Thymus (tissue), 11 donors: ENCODE data around the gene TXN. TPM values are rescaled to one million over a fixed set of nuclear protein-coding genes. Genes with fewer than 3 reads are reported as not detected.

ENCODE experiments used
- DNase-seq, 9 donors: peaks; one replicate each; pipeline ENCODE4 v3.0.0-alpha.2; 2013; ENCODE audit warnings: low spot score in 9 of 9, low read depth in 6 of 9, missing footprints in 1 of 9
- H3K27ac ChIP-seq, 2 donors: one replicate each; pipeline ENCODE4 v1.5.1; 2013; ENCODE audit warnings: control low read depth in 1 of 2, low read depth in 1 of 2, low read length in 1 of 2, mild to moderate bottlenecking in 1 of 2, moderate library complexity in 1 of 2
- H3K27me3 ChIP-seq, 2 donors: one replicate each; pipeline ENCODE4 v1.5.1; 2013; ENCODE audit warnings: low read length in 1 of 2; ENCODE audit not compliant: control insufficient read depth in 2 of 2, insufficient read depth in 1 of 2
- H3K36me3 ChIP-seq, 2 donors: one replicate each; pipeline ENCODE4 v1.5.1; 2013; ENCODE audit warnings: low read length in 1 of 2, mild to moderate bottlenecking in 1 of 2, moderate library complexity in 1 of 2; ENCODE audit not compliant: control insufficient read depth in 2 of 2, insufficient read depth in 2 of 2
- H3K4me1 ChIP-seq, 2 donors: one replicate each; pipeline ENCODE4 v1.5.1; 2013; ENCODE audit warnings: low read length in 2 of 2; ENCODE audit not compliant: control insufficient read depth in 2 of 2, insufficient read depth in 2 of 2
- H3K4me3 ChIP-seq, 2 donors: one replicate each; pipeline ENCODE4 v1.5.1; 2013; ENCODE audit warnings: low read length in 2 of 2, control low read depth in 1 of 2, mild to moderate bottlenecking in 1 of 2
- H3K9me3 ChIP-seq, 2 donors: one replicate each; pipeline ENCODE4 v1.5.1; 2013; ENCODE audit warnings: low read length in 1 of 2, mild to moderate bottlenecking in 1 of 2; ENCODE audit not compliant: control insufficient read depth in 2 of 2, insufficient read depth in 1 of 2
- whole genome bisulfite sequencing: extraction: QIAGEN DNeasy Blood & Tissue Kit; methylation state at CpG from one replicate; pipeline ENCODE4 v1.1.7; 2013; 5-methylcytosine and 5-hydroxymethylcytosine counted together
- polyA plus RNA-seq: library from polyadenylated mRNA; stranded (reverse); fragments of 200-250 nt; gene quantifications from one replicate; pipeline ENCODE4 v1.2.3, GENCODE V29; 2013
- total RNA-seq: library from RNA; stranded (reverse); fragments of 120-200 nt; gene quantifications from one replicate; pipeline ENCODE4 v1.2.4, GENCODE V29; 2013
- donor health status: healthy.

The TXN gene
- total and polyA plus RNA-seq, 2 donors = 320 to 448 TPM

DNA sequence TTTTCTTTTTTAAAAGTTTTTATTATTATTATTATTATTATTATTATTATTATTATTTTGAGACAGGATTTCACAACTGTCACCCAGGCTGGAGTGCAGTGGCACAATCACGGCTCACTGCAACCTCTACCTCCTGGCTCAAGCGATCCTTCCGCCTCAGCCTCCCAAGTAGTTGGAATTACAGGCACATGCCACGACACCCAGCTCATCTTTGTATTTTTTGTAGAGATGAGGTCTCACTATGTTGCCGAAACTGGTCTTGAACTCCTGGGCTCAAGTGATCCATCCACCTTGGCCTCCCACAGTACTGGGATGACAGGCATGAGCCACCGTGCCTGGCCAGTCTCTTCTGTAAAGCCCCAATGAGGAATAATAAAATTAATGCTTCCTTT lies 31.0 kb upstream of the TXN start:
- DNase-seq = no peak
- Histone ChIP-seq H3K27me3 (no peaks in the 10 kb centered on the region), H3K36me3 (no peaks in the 10 kb centered on the region), H3K4me1 (no peaks in the 10 kb centered on the region), H3K9me3 (no peaks in the 10 kb centered on the region), H3K27ac (no peak overlapping the region), H3K4me3 (no peak overlapping the region)
- 97% methylated on average over 6 of the region's 6 CpGs for WGBS

DNA sequence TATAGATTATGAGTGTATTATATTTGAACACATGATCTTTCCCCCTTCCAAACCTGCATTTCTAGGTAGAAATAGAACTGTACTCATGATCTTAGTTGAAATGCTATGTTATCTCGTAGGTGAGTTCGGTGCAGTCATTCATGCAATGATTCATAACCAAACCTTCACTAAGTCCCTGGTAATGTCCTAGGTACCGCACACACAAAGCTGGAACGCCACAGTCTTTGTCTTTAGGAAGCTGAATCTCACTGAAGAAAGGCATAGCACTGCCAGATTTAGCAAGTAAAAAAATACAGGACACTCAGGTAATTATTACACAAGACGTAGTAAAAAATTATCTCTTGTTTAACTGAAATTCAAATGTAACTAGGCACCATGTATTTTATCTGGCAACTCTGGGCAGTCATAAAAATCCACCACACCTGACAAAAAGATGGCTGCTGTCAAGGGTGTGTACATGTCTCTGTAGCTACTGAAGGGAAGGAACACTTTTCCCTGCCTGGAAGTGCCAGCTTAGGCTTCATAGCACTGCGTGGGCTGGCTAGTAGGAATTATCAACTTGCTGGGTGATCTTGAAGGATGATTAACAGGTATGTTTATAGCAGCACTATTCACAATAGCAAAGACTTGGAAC lies 28.0 kb upstream of the TXN start:
- Histone ChIP-seq H3K27me3 (no peaks in the 10 kb centered on the region), H3K4me1 (no peaks in the 10 kb centered on the region), H3K36me3 (no peaks in the 10 kb centered on the region), H3K27ac (no peak overlapping the region), H3K9me3 (no peaks in the 10 kb centered on the region), H3K4me3 (no peak overlapping the region)
- no peak for DNase-seq
- WGBS = 95% methylated on average over 6 of the region's 6 CpGs

DNA sequence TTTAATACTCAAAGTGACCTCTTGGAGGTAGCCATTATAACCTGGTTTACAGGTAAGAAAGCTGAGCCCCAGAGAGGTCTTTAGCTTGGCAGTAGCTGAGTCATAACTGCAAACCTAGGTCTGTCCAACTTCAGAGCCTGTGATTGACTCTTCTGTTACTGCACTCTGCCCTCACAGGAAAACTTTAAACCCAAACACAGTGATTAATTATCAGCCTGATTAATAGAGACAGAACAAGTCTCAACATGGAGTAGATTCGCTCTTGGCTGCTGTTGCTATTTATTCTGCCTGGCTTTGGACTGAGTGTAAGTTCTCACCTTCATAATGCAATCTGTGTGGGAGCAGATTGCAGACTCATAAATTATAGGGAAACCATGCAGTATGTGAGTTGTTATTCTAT lies 27.4 kb upstream of the TXN start:
- no peaks in the 10 kb centered on the region for H3K36me3 ChIP-seq
- no peak for DNase-seq
- no peak overlapping the region for H3K27ac ChIP-seq
- WGBS = 97% methylated on average over 1 of the region's 1 CpG
- H3K4me1 ChIP-seq = no peaks in the 10 kb centered on the region
- H3K9me3 ChIP-seq = no peaks in the 10 kb centered on the region
- H3K27me3 ChIP-seq = no peaks in the 10 kb centered on the region
- H3K4me3 ChIP-seq = no peak overlapping the region

DNA sequence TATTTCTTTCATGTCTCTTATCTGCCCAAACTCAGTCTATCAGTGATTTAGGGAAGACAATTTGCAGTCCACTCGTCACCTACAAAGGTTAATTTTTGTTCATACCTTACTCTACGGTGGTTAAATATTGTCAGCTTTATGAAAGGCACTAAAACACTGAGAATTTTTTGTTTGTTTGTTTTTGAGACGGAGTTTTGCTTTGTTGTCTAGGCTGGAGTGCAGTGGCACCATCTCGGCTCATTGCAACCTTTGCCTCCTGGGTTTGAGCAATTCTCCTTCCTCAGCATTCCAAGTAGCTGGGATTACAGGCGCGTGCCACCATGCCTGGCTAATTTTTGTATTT lies 26.4 kb upstream of the TXN start:
- Histone ChIP-seq H3K4me1 (no peaks in the 10 kb centered on the region), H3K4me3 (no peak overlapping the region), H3K27ac (no peak overlapping the region), H3K36me3 (no peaks in the 10 kb centered on the region), H3K9me3 (no peaks in the 10 kb centered on the region), H3K27me3 (no peaks in the 10 kb centered on the region)
- no peak for DNase-seq
- 90% methylated on average over 6 of the region's 6 CpGs for WGBS

DNA sequence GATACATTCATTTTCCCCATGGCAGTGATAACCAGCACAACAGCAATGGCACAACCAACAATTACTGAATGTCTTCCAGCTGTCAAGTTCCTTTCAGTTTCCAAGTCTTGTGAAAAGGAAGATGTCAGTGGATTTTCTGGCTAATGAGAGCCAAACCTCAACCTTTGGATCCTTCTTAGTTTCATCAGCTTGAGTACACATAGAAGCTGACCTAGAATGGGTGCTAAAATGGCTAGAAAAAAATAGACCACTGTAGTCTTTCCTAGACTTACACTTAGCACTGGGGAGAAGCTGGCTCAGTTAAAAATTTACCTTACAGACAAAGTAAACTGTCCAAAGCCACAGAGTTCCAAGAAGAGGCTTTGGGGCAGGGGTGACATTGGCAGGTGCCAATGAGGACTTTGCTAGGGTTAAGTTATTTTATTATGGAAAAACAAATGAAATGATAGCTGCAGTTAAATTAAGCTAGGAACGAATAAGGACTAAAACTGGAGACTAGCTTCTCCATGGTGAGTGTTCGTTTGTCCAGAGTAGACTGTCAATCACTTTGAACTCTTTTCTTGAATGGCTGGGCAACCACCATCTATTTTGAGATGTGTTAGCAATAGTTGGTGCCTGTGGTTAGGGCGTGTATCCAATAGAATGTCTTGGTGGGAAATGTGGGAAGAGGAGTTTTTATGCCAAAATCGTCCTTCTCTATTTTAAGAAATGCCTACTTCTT lies 25.9 kb upstream of the TXN start:
- Histone ChIP-seq H3K36me3 (no peaks in the 10 kb centered on the region), H3K27me3 (no peaks in the 10 kb centered on the region), H3K4me1 (no peaks in the 10 kb centered on the region), H3K27ac (no peak overlapping the region), H3K9me3 (no peaks in the 10 kb centered on the region), H3K4me3 (no peak overlapping the region)
- no peak for DNase-seq
- WGBS = 52% methylated on average over 4 of the region's 4 CpGs

DNA sequence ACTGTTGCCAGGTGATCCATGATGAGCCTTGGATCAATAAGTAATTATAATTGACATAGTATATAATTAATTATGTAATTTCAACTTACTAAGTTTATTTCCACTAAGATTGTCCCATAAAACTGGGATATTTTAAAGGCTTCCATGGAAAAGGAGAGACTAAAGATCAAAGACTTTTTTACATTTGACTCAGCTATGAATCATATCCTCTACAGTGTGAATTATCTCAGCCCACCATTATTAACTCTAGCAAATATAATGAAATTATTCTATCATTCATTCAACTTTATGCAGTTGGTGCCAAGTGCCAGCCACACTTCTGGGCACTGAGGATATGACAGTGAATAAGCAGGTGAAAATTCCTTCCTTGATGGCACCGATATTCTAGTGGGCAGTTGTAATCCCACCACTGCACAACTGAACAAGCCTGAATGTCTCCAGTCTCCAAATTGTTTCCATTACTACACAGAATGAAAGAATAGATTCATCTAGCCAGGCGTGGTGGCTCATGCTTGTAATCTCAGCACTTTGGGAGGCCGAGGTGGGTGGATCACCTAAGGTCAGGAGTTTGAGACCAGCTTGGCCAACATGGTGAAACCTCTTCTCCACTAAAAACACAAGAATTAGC lies 21.9 kb upstream of the TXN start:
- no peaks in the 10 kb centered on the region for H3K36me3 ChIP-seq
- no peak overlapping the region for H3K27ac ChIP-seq
- WGBS = 96% methylated on average over 3 of the region's 3 CpGs
- no peak overlapping the region for H3K4me3 ChIP-seq
- H3K4me1 ChIP-seq = no peaks in the 10 kb centered on the region
- H3K9me3 ChIP-seq = no peaks in the 10 kb centered on the region
- no peaks in the 10 kb centered on the region for H3K27me3 ChIP-seq
- DNase-seq = no peak

DNA sequence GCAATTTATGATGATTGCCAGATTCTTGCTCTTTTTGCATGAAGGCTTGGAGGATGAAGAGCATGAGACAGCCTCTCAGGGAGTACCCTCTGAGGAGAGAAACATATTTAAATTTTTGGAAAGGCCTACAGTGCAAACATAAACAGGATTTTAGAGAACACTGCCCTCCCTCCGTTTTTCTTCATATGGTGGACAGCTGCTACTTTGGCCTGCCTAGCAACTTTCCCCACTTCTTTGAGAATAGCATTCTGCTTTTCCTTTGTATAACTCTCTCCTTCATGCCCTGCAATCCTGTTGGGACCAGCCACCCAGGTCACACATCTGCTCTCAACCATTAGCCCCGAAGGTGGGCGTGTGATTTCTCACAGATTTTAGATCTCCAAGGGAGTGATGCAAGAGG lies 20.5 kb upstream of the TXN start:
- WGBS = 94% methylated on average over 3 of the region's 3 CpGs
- Histone ChIP-seq H3K4me1 (no peaks in the 10 kb centered on the region), H3K27ac (no peak overlapping the region)

DNA sequence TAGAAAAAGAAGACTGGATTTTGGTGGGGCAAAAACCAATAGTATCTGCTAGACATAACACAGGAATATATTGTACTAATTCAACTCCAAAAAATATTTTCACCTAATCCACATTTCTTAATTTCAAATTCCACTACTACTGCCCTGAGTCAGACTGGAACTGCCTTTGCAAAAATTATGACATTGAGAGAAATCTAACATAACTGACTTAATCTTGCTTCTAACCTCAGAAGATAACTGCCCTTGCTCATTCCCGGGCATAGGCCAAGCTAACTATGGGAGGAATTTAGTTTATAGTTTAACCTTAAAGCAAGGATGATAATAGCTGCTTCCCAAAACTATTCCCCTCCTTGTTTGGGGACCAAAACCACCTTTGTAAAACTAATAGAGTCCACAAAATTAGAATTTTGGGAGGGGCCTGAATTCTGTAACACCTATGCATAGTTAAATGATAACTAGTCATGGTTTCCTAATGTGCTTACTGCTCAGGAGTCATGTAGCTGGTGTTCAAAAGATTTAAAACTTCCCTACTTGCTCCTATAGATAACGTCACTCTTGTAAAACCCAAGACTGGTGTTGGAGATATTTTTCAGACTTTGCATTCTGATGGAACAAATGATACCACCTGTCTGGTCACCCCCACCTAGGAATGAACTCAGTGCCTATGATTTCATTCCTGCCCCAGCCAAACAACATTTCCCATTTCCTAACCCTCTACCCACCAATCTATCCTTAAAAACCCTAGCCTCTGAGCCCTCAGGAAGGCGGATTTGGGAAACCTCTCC lies 14.1 kb upstream of the TXN start:
- no peak overlapping the region for H3K27ac ChIP-seq
- DNase-seq = no peak
- H3K9me3 ChIP-seq = no peaks in the 10 kb centered on the region
- 97% methylated on average over 3 of the region's 3 CpGs for WGBS
- no peak overlapping the region for H3K4me3 ChIP-seq
- no peaks in the 10 kb centered on the region for H3K4me1 ChIP-seq
- H3K36me3 ChIP-seq = no peaks in the 10 kb centered on the region
- no peaks in the 10 kb centered on the region for H3K27me3 ChIP-seq

More for the DNA sequence above, 20.5 kb upstream of the TXN start:
- DNase-seq = no peak
- Histone ChIP-seq H3K27me3 (no peaks in the 10 kb centered on the region), H3K9me3 (no peaks in the 10 kb centered on the region), H3K4me3 (no peak overlapping the region), H3K36me3 (no peaks in the 10 kb centered on the region)

DNA sequence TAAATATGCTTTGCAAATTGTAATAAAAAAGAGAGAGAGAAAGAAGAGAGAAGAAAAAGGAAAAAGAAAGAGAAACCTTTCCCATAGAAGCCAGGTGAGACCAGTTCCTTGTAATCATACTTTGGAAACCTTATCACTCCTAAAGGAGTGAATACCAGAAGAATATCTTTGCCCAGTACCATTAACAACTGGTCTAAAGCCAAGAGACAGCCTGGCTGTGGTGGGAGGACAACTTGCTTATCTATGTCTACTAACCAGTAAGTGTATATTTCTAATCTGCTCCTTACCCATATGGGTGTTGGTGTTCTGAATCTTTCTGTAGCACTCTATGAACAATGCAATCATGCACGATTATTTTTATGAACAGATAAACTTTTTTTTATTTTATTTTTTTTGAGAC lies 10.5 kb upstream of the TXN start:
- Histone ChIP-seq H3K4me1 (no peaks in the 10 kb centered on the region), H3K27ac (no peak overlapping the region), H3K27me3 (no peaks in the 10 kb centered on the region), H3K9me3 (no peaks in the 10 kb centered on the region), H3K4me3 (no peak overlapping the region), H3K36me3 (no peaks in the 10 kb centered on the region)
- no peak for DNase-seq
- 50% methylated on average over 1 of the region's 1 CpG for WGBS
